Measurements from ENCODE around the gene RTP4.
"Not testable (repeated sequence)": the region's sequence is repeated elsewhere in the genome, so short reads cannot be mapped to it uniquely, and the experiment has no call there.

Gene RTP4

GRCh38 chr3:187385296-187385695, 17.1 kb downstream of the RTP4 start:
- TF ChIP-seq, protein P1, sequence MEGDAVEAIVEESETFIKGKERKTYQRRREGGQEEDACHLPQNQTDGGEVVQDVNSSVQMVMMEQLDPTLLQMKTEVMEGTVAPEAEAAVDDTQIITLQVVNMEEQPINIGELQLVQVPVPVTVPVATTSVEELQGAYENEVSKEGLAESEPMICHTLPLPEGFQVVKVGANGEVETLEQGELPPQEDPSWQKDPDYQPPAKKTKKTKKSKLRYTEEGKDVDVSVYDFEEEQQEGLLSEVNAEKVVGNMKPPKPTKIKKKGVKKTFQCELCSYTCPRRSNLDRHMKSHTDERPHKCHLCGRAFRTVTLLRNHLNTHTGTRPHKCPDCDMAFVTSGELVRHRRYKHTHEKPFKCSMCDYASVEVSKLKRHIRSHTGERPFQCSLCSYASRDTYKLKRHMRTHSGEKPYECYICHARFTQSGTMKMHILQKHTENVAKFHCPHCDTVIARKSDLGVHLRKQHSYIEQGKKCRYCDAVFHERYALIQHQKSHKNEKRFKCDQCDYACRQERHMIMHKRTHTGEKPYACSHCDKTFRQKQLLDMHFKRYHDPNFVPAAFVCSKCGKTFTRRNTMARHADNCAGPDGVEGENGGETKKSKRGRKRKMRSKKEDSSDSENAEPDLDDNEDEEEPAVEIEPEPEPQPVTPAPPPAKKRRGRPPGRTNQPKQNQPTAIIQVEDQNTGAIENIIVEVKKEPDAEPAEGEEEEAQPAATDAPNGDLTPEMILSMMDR (IDR thresholded peaks at IDR 0.05; ENCODE audit: insufficient read depth, low read depth, low read length, missing control alignments): no peak
- no peak overlapping the region for H3K4me3 ChIP-seq (ENCODE audit: low read length)
- no peak for DNase-seq (ENCODE audit: low read depth)

GRCh38 chr3:187396661-187397060, 28.5 kb downstream of the RTP4 start:
- DNase-seq (ENCODE audit: low read depth): no peak
- no peak overlapping the region for H3K4me3 ChIP-seq (ENCODE audit: low read length)
- TF ChIP-seq, protein P1 (IDR thresholded peaks at IDR 0.05; ENCODE audit: insufficient read depth, low read depth, low read length, missing control alignments): no peak

DNA sequence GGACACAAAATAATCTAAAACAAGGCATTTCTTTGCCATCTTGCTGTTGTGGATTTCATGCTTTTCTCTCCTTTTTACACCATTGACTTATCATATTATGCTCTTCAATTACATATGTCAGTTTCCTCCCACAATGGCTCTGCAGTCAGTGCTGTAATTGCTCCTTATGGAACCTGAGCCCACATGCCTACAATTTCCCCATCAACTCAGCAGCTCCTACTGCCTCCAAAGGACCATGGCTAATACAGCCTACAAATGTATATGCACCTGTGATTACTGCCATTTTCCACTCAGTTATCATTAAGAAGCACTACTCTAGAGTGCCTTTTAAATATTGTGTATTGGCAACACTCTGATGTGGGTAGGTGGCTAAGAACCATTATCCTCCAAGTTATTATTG, 30.8 kb downstream of the RTP4 start:
- no peak overlapping the region for H3K4me3 ChIP-seq (ENCODE audit: low read length)
- DNase-seq (ENCODE audit: low read depth): no peak
- TF ChIP-seq, protein P1 (IDR thresholded peaks at IDR 0.05; ENCODE audit: insufficient read depth, low read depth, low read length, missing control alignments): no peak

GRCh38 chr3:187400756-187401155, 32.6 kb downstream of the RTP4 start:
- no peak for DNase-seq (ENCODE audit: low read depth)
- TF ChIP-seq, protein P1 (IDR thresholded peaks at IDR 0.05; ENCODE audit: insufficient read depth, low read depth, low read length, missing control alignments): no peak
- H3K4me3 ChIP-seq (ENCODE audit: low read length): no peak overlapping the region

DNA sequence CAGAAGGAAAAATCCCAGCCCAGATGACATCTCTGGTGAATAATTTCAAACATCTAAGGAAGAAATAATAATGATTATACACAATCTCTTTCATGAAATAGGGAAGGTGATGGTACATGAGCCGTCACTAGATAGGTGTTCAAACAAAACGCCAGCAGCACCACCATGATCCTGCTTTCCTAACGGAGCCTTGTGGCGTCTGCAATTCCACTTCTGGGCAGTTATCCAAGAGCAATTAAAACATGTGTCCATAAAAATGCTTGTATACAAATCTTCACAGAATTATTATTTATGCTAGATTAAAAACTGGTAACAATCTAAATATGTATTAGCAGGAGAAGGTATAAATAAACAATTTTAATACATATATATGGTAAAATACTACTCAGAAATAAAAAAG, 33.7 kb downstream of the RTP4 start:
- no peak for DNase-seq (ENCODE audit: low read depth)
- TF ChIP-seq, protein P1 (IDR thresholded peaks at IDR 0.05; ENCODE audit: insufficient read depth, low read depth, low read length, missing control alignments): no peak

DNA sequence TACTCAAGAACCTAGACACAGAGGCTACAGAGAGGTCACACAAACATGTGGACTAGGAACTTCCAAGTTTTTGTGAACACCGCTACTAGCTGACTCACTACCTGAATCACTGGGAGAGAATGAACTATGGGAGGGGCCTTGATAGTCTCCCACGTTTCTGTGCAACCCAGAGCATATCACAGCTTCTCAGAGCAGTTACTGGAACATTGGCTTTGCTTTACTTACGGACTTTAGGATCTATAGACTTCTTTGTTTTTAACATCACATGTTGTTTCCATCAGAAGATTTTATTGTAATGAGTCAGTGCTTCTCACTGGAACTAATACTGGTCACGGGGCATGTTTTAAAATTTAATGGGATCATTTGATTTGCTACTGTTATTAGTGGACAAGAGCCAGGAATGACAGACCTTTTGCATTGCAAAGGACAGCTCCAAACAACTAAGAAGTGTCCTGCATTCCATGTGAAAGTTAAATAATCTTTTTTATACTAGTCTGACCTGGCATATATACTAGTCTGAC, 35.6 kb downstream of the RTP4 start:
- TF ChIP-seq, protein P1 (IDR thresholded peaks at IDR 0.05; ENCODE audit: insufficient read depth, low read depth, low read length, missing control alignments): no peak
- no peak overlapping the region for H3K4me3 ChIP-seq (ENCODE audit: low read length)
- peak; percentile 88 for DNase-seq (ENCODE audit: low read depth)

More for the DNA sequence above, 33.7 kb downstream of the RTP4 start:
- no peak overlapping the region for H3K4me3 ChIP-seq (ENCODE audit: low read length)

DNA sequence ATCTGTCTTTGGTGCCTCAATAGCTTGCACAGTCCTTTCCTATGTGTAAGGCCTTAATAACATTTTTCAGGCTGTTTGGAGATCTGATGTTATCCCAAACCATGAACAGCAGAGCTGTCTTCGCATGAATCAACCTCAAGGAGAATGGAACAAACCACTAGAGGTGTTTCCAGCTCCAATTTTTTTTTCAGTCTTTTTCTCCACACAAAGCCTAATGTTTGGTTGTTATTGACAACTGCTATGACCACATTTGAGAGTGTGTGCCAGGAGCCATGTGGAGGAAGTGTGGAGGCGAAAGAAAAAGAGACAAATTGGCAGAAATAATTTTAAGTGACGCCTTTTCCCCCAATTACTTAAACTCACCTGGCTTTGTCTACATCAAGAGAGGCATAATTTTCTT, 38.7 kb downstream of the RTP4 start:
- H3K4me3 ChIP-seq (ENCODE audit: low read length): no peak overlapping the region
- TF ChIP-seq, protein P1 (IDR thresholded peaks at IDR 0.05; ENCODE audit: insufficient read depth, low read depth, low read length, missing control alignments): no peak
- DNase-seq (ENCODE audit: low read depth): no peak

GRCh38 chr3:187411991-187412781, 44.0 kb downstream of the RTP4 start:
- H3K4me3 ChIP-seq (ENCODE audit: low read length); DNase-seq (ENCODE audit: low read depth): not testable (repeated sequence)

All from epithelial cell of esophagus (primary cell).